Right atrium auricular region (tissue), 2 donors: ENCODE data around the gene GABRG3. TPM values are rescaled to one million over a fixed set of nuclear protein-coding genes. Genes with fewer than 3 reads are reported as not detected.

Experiments used
- DNase-seq: peaks from one replicate; pipeline ENCODE4 v3.0.0-alpha.2; 2019; ENCODE audit warnings: low spot score
- H3K27ac ChIP-seq, 2 donors: fragments of 200-600 bp; sonication (generic); 1 replicate in 1 of 2; 2 replicates in 1 of 2; pipeline ENCODE4 v1.5.1; 2016 to 2019
- H3K27me3 ChIP-seq, 2 donors: fragments of 200-600 bp; sonication (generic); one replicate each; pipeline versions ENCODE4 v1.5.1 to v1.6.0; 2017 to 2019
- H3K36me3 ChIP-seq: fragments of 200-600 bp; sonication (generic); one replicate; pipeline ENCODE4 v1.5.1; 2016
- H3K4me1 ChIP-seq, 2 donors: fragments of 200-600 bp; sonication (generic); one replicate each; pipeline versions ENCODE4 v1.5.1 to v1.6.0; 2017 to 2019
- H3K4me3 ChIP-seq, 2 donors: fragments of 200-600 bp; sonication (generic); 1 replicate in 1 of 2; 2 replicates in 1 of 2; pipeline ENCODE4 v1.5.1; 2017 to 2019; ENCODE audit warnings: mild to moderate bottlenecking in 1 of 2, moderate library complexity in 1 of 2
- H3K9me3 ChIP-seq, 2 donors: fragments of 200-600 bp; sonication (generic); one replicate each; pipeline ENCODE4 v1.5.1; 2019
- CTCF ChIP-seq, 2 donors: fragments of 200-600 bp; sonication (generic); IDR thresholded peaks; one replicate each; pipeline ENCODE4 v1.5.1; 2019; ENCODE audit warnings: antibody characterized with exemption in 2 of 2
- total RNA-seq, 2 donors: library from RNA; depleted of rRNA; stranded (reverse); fragments of >200 nt; gene quantifications; one replicate each; pipeline ENCODE4 v1.1.0, GENCODE V29; 2016

The GABRG3 gene
- total RNA-seq, 2 donors from 2014 or later, result not detected

GRCh38 chr15:27428151-27428550 is 457.2 kb downstream of the GABRG3 start:
- no peak for TF ChIP-seq CTCF (IDR thresholded peaks at IDR 0.05)
- H3K4me1 ChIP-seq, result no peaks in the 10 kb centered on the region
- no peak for DNase-seq
- no peak overlapping the region for H3K4me3 ChIP-seq
- H3K9me3 ChIP-seq, result peaks cover 0 to 7% of the 10 kb centered on the region in 2 donors
- no peaks in the 10 kb centered on the region for H3K36me3 ChIP-seq
- H3K27ac ChIP-seq, result no peak overlapping the region
- no peaks in the 10 kb centered on the region for H3K27me3 ChIP-seq

- H3K27ac ChIP-seq, result no peak overlapping the region
- H3K4me1 ChIP-seq, result no peaks in the 10 kb centered on the region
- H3K9me3 ChIP-seq, result peaks cover 0 to 7% of the 10 kb centered on the region in 2 donors
These were observed 458.6 kb downstream of the GABRG3 start for GRCh38 chr15:27429577-27429976.

GRCh38 chr15:27433604-27434003 is 462.6 kb downstream of the GABRG3 start:
- Histone ChIP-seq H3K4me1 (no peaks in the 10 kb centered on the region), H3K27ac (no peak overlapping the region), H3K4me3 (no peak overlapping the region), H3K27me3 (no peaks in the 10 kb centered on the region), H3K9me3 (peaks cover 0 to 7% of the 10 kb centered on the region in 2 donors), H3K36me3 (no peaks in the 10 kb centered on the region)
- no peak for TF ChIP-seq CTCF (IDR thresholded peaks at IDR 0.05)
- DNase-seq, result no peak

More at GRCh38 chr15:27429577-27429976, 458.6 kb downstream of the GABRG3 start:
- Histone ChIP-seq H3K4me3 (no peak overlapping the region), H3K36me3 (no peaks in the 10 kb centered on the region), H3K27me3 (no peaks in the 10 kb centered on the region)
- no peak for TF ChIP-seq CTCF (IDR thresholded peaks at IDR 0.05)
- no peak for DNase-seq

- Histone ChIP-seq H3K4me3 (no peak overlapping the region), H3K27ac (no peak overlapping the region), H3K36me3 (no peaks in the 10 kb centered on the region), H3K27me3 (no peaks in the 10 kb centered on the region), H3K4me1 (no peaks in the 10 kb centered on the region), H3K9me3 (no peaks in the 10 kb centered on the region)
- DNase-seq, result no peak
- TF ChIP-seq CTCF (IDR thresholded peaks at IDR 0.05), result no peak
These were observed 467.7 kb downstream of the GABRG3 start for GRCh38 chr15:27438403-27439375.

GRCh38 chr15:27441120-27441519 is 470.1 kb downstream of the GABRG3 start:
- H3K36me3 ChIP-seq, result no peaks in the 10 kb centered on the region
- DNase-seq, result no peak
- H3K4me3 ChIP-seq, result no peak overlapping the region
- H3K27ac ChIP-seq, result no peak overlapping the region
- TF ChIP-seq CTCF (IDR thresholded peaks at IDR 0.05), result no peak
- peaks cover 0 to 3% of the 10 kb centered on the region in 2 donors for H3K9me3 ChIP-seq
- H3K27me3 ChIP-seq, result no peaks in the 10 kb centered on the region
- no peaks in the 10 kb centered on the region for H3K4me1 ChIP-seq
